Measurements from ENCODE around the gene PLCB4.

The PLCB4 gene

DNA sequence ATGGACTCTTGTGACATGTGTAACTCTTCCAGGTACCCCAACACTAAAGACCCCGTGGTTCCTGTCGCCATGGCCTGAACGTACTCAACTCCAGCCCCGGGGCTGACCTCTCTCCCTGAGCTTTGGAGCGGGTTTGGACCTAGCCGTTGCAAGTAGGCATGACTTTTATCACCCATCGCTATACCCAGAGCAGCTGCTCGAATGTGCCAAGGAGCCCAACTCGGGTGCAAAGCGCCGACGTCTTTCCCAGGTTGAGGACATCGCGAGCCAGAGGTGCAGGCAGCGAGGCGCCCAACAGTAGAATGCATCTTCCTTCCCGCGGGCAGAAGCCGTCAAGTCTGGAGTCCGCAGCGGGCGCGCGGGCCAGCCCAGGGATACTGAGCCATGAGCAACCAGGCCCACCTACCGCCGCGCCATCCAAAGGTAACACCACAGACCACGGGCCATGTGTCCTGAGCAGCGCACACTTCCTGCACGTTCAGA is 439.9 kb downstream of the PLCB4 start:
- no peak for DNase-seq (ENCODE audit: low read depth, low spot score)
- no peak overlapping the region for H3K4me3 ChIP-seq (ENCODE audit: low read length)

DNA sequence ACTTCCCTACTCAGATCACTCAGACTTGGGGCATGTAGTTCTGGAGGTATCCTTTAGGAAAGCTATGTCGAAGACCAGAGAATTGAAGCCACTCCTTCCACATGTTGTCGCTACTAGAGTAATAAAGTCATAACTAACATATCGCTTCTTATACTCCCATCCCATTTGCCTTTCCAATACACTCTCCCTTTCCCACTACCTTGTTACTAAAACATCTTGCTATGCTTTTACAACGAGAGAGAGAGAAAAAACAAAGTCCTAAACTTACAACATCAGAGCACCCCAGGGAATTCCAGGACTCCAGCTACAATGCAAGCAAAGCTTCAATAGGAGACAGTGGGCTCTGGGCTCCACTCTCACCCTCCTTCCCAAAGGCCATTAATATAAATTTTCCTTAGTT is 440.4 kb downstream of the PLCB4 start:
- DNase-seq (ENCODE audit: low read depth, low spot score) = no peak
- no peak overlapping the region for H3K4me3 ChIP-seq (ENCODE audit: low read length)

DNA sequence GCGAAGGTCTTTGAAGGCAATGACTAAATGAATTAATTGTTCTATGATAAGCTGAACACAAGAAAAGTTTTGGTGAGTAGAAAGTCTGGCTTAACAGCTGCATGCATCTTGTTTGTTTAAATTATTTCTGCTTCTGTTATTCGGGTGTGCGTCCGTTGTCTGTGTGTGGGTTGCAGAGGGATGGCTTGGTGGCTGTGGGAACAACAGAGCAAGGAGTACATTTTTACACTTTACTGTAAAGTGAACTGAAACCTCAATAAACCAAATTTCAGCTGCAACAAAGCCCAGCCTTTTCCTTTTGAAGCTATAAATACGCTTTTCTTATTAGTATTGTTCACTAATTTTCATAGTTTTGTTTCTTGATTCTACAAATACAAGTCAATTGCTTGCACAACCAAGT is 442.0 kb downstream of the PLCB4 start:
- no peak overlapping the region for H3K4me3 ChIP-seq (ENCODE audit: low read length)
- no peak for DNase-seq (ENCODE audit: low read depth, low spot score)

DNA sequence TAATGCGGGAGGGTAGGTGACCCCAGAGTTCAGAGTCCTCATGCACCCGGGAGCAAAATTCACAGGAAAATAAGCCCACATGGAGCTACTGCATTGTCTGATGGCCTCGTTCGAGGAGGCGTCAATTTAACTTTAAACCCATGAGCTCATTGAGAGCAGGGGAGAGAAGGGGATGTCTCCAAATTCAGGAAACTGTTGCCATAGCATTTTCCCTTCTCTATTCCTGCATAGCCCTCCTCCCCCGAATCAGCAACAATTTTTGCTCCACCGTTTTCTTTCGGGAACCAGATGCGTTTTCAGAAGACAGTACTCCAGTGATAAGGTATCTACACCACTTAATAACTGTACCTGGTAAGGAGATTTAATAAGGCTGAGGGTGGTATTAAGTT is 445.2 kb downstream of the PLCB4 start:
- no peak overlapping the region for H3K4me3 ChIP-seq (ENCODE audit: low read length)
- no peak for DNase-seq (ENCODE audit: low read depth, low spot score)

DNA sequence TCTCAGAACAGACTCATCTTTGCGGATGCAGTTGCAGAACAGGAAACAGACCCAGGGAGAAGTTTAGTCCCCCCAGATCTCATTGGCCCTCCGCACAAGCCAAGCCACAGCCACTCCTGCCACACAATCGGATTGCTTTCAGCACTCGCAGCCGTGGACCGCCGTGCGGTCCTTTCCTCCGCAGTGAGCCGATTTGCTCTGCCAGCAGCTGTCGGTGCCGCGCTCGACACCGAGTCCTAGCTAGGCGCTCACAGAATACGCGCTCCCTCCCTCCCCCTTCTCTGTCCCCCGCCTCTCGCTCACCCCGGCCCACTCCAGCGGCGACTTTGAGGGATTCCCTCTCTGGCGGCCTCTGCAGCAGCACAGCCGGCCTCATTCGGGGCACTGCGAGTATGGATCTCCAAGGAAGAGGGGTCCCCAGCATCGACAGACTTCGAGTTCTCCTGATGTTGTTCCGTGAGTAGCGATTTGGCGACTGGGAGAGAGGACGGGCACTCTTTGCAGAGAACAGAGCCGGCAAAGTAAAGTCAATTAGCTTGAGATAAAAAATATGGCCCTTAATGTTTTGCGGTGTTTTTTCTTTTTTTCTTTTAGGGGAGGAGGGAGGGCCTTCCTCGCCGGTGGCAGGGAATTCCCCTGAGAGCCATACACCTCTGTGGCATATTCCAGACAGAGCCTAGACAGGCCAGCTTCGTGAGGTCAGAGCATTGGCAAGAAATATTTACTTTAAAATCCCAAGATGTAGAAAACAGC is 445.8 kb downstream of the PLCB4 start, which contains the start of gene LAMP5:
TSS of gene LAMP5 (plus strand) at position 130 of the 753 bp plus-strand sequence. CDS start at position 393, 263 bp downstream.
- no peak within 1 kb of the TSS for H3K4me3 ChIP-seq (ENCODE audit: low read length)
- no peak for DNase-seq (ENCODE audit: low read depth, low spot score)

DNA sequence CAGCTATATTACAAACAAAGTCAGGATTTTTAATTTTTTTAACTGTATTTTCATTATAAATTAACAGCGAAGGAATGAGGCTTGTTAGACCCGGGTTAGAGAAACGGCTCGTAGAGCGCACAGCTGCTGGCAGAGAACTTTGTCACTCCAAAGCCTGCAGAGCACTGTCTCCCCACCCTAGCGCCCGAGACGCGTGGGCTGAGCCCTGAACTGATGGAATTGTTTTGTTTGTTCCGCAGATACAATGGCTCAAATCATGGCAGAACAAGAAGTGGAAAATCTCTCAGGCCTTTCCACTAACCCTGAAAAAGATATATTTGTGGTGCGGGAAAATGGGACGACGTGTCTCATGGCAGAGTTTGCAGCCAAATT is 446.3 kb downstream of the PLCB4 start:
- no peak for DNase-seq (ENCODE audit: low read depth, low spot score)
- no peak overlapping the region for H3K4me3 ChIP-seq (ENCODE audit: low read length)

DNA sequence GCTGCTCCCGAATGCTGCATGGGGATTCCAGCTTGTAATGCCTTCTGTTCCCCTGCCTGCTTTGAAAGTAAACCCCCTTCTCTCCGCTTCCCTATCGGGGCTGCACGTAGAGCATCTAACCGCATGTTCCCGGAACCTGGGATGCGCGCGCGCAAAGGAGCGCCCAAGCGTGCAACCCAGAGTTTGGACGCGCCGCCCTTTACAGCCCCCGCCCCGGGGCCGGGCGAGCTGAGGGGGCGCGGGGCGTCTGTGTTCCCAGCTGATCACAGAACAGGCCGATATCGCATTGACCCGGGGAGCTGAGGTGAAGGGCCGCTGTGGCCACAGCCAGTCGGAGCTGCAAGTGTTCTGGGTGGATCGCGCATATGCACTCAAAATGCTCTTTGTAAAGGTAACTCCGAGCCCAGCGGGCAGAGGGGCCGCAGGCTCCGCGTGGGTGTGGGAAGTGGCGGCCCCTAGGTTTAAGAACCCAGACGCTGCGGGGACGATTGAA is 446.9 kb downstream of the PLCB4 start:
- DNase-seq (ENCODE audit: low read depth, low spot score) = no peak
- H3K4me3 ChIP-seq (ENCODE audit: low read length) = no peak overlapping the region

DNA sequence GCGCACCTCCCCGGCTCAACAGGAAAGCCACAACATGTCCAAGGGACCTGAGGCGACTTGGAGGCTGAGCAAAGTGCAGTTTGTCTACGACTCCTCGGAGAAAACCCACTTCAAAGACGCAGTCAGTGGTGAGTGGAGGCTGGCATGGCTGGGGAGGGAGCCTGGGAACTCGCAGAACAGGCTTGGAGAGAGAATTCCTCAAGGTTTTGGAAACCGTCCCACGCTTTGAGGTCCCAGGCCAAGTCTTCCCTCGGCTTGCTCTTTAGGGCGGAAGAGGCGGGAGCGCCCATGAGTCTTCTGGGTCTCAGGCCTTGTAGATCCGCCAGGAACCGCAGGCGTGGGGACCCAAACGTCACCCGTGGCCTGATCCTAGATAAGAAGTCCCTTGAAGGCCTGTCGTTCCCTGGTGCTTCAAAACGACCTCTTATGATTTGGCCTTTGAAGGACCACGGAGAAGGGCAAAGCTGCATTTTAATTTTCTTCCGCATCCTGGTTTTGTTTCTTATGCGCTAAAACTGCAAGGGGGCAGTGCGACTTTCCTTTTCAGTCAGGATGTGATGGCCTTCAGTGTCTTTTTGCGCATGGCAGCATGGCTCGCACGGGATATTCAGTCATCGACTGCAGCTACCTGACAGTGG is 447.5 kb downstream of the PLCB4 start:
- no peak overlapping the region for H3K4me3 ChIP-seq (ENCODE audit: low read length)
- no peak for DNase-seq (ENCODE audit: low read depth, low spot score)

DNA sequence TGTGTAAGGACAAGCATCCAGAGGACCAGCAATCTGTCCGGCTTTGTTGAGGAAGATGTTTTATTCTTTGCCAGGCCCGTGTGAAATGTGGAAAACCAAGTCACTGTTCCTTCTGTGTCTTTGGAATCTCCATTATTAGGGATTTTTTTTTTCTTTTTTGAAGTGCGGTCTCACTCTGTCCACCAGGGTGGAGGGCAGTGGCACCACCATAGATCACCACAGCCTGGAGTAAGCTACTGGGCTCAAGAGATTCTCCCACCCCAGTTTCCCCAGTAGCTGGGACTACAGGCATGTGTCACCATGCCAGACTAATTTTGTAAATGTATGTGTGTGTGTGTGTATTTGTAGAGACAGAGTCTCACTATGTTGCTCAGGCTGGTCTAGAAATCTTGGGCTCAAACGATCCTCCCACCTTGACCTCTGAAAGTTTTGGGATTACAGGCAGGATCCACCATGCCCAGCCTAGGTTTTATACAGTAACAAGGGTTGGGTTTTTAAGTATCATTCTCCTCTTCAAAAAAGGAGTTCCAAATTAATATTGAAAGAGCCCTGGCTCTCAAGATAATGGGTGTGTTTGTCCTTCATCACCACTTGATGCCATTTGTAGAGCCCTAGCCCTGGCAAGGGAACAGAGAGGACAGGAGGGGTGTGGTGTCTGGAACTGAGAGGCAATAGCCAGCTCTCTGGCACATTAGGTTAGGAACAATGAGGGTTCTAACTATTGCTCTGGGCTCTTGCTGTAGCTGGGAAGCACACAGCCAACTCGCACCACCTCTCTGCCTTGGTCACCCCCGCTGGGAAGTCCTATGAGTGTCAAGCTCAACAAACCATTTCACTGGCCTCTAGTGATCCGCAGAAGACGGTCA is 448.6 kb downstream of the PLCB4 start:
- DNase-seq (ENCODE audit: low read depth, low spot score) = no peak
- no peak overlapping the region for H3K4me3 ChIP-seq (ENCODE audit: low read length)

DNA sequence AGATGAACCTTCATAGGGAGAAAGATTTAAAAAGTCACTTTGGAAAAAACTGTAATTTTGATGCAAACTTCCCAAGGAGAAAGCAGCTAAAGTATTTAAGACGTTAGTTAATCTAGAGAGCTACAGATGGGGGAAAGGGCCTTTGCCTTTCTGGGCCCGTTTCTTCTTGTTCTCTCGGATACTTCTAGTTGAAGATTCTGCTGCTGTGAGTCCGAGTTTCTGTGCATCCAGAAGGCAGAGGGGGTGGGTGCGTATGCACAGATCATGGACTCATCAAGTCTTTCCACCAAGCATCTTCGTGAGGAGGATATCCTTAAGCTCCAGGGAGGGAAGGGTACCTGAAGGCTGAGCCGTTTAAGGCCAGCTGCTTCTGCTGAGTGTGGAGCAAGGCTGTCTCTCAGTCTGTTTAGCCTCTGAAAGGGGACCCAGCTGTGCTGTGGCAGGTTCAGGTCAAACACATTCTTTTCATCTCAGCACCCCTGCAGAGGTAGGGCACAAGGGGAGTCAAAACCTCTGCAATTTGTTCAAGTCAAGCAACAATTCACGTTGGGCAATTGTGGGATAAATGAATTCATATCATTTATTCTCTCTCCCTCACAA is 449.8 kb downstream of the PLCB4 start:
- no peak overlapping the region for H3K4me3 ChIP-seq (ENCODE audit: low read length)
- DNase-seq (ENCODE audit: low read depth, low spot score) = no peak

DNA sequence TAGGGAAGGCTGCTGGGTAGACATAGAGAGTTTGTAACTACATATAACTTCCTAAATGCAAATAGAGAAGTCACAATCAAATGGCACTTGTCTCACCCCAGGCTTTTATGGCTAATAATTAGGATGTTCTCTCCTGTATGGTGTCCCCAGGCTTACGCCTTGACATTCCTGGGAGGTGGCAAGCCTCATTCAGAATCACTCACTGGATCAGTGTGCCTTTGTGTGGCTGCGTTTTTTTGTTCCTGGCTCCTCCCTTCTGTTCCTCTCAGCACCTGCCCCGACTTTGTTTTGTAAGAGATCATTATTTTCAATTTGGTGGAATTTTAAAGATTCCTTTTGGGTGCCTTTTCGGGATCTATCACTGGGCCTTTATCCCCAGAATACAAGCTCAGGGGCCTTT is 451.2 kb downstream of the PLCB4 start:
- DNase-seq (ENCODE audit: low read depth, low spot score) = no peak
- no peak overlapping the region for H3K4me3 ChIP-seq (ENCODE audit: low read length)

DNA sequence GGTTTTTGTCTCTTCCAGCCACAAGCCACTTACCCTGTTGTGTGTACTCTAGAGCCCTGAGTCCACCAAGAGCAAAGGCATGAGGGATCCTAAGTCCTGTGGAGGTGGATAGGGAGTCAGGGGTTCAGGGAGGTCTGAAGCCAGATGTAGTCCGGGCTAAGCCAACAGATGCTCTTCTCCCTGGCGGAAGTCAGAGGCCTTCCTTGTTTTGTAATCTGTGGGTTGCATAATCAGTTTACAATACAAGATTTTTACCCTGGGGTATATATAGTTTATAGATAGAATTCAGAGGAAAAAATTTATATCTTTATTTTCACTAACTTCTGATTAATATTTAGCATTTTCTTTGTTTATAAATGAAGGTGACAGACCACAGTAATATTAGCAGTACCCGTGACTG is 454.7 kb downstream of the PLCB4 start:
- H3K4me3 ChIP-seq (ENCODE audit: low read length) = no peak overlapping the region
- DNase-seq (ENCODE audit: low read depth, low spot score) = no peak
